Neural cell (in vitro differentiated cells): ENCODE measurements around the gene STARD13. TPM values are rescaled to one million over a fixed set of nuclear protein-coding genes. Genes with fewer than 3 reads are reported as not detected.

Source experiments
- H2AFZ ChIP-seq: fragments of 200-600, 300-800 bp; sonication (generic), shearing (Covaris generic); 2 replicates; pipeline ENCODE4 v1.6.0; 2014; ENCODE audit warnings: low read depth, mild to moderate bottlenecking, antibody characterized with exemption, low read length, moderate library complexity
- H3F3A ChIP-seq: fragments of 200-600 bp; shearing (Covaris generic); 2 replicates; pipeline ENCODE4 v1.6.1; 2016; ENCODE audit warnings: mild to moderate bottlenecking, moderate library complexity, mixed read lengths, antibody characterized with exemption, low read length; ENCODE audit not compliant: insufficient read depth, poor library complexity, severe bottlenecking
- H3K27ac ChIP-seq: fragments of 200-600, 300-800 bp; sonication (generic), shearing (Covaris generic); 2 replicates; pipeline ENCODE4 v1.5.1; 2014; ENCODE audit warnings: mild to moderate bottlenecking, low read length, moderate library complexity
- H3K27me3 ChIP-seq: fragments of 300-800, 200-600 bp; sonication (generic), shearing (Covaris generic); 2 replicates; pipeline ENCODE4 v1.6.0; 2014; ENCODE audit warnings: mild to moderate bottlenecking, low read depth, low read length, moderate library complexity; ENCODE audit not compliant: insufficient read depth
- H3K36me3 ChIP-seq: fragments of 300-800, 200-600 bp; sonication (generic), shearing (Covaris generic); 2 replicates; pipeline ENCODE4 v1.5.1; 2014; ENCODE audit warnings: mild to moderate bottlenecking, antibody characterized with exemption, low read length, moderate library complexity; ENCODE audit not compliant: insufficient read depth
- H3K4me2 ChIP-seq: fragments of 300-800, 200-600 bp; sonication (generic), shearing (Covaris generic); 2 replicates; pipeline ENCODE4 v1.6.0; 2014; ENCODE audit warnings: mild to moderate bottlenecking, low read length
- H3K4me3 ChIP-seq: fragments of 300-800, 200-600 bp; sonication (generic), shearing (Covaris generic); 2 replicates; pipeline ENCODE4 v1.5.1; 2014; ENCODE audit warnings: mild to moderate bottlenecking, low read length, moderate library complexity
- H3K79me2 ChIP-seq: fragments of 200-600 bp; shearing (Covaris generic); replicated peaks from 2 replicates; pipeline ENCODE4 v1.6.0; 2014; ENCODE audit warnings: mild to moderate bottlenecking, low read length, moderate library complexity; ENCODE audit not compliant: insufficient read depth
- H3K9ac ChIP-seq: fragments of 300-800, 200-600 bp; sonication (generic), shearing (Covaris generic); 2 replicates; pipeline ENCODE4 v1.6.1; 2016; ENCODE audit warnings: mild to moderate bottlenecking, low read length, mixed read lengths
- H3K9me2 ChIP-seq: fragments of 200-600 bp; shearing (Covaris generic); 2 replicates; pipeline ENCODE4 v1.6.1; 2016; ENCODE audit warnings: mild to moderate bottlenecking, low read length, mixed read lengths; ENCODE audit not compliant: insufficient read depth
- H3K9me3 ChIP-seq: fragments of 200-600, 300-800 bp; sonication (generic), shearing (Covaris generic); 2 replicates; pipeline ENCODE4 v1.6.1; 2016; ENCODE audit warnings: mild to moderate bottlenecking, mixed run types, low read length, moderate library complexity, mixed read lengths
- H4K20me1 ChIP-seq: fragments of 200-600 bp; shearing (Covaris generic); 2 replicates; pipeline ENCODE4 v1.6.1; 2016; ENCODE audit warnings: mild to moderate bottlenecking, mixed run types; ENCODE audit not compliant: insufficient read depth
- EP300 ChIP-seq: fragments of 450-650 bp; conservative IDR thresholded peaks from 2 replicates; pipeline ENCODE4 v1.6.1; 2014; ENCODE audit warnings: antibody characterized with exemption, mild to moderate bottlenecking, moderate library complexity; ENCODE audit not compliant: poor library complexity, severe bottlenecking
- EZH2 ChIP-seq: fragments of 200-600, 300-800 bp; shearing (Covaris generic), sonication (generic); IDR thresholded peaks from 2 replicates; pipeline ENCODE4 v1.6.1; 2014; ENCODE audit warnings: antibody characterized with exemption, low read length, borderline replicate concordance, mild to moderate bottlenecking; ENCODE audit not compliant: insufficient read depth, poor library complexity, severe bottlenecking
- POLR2AphosphoS5 ChIP-seq: IDR thresholded peaks from 2 replicates; pipeline ENCODE4 v1.6.1; 2012
- RAD21 ChIP-seq: fragments of 450-650 bp; conservative IDR thresholded peaks from 2 replicates; pipeline ENCODE4 v1.6.1; 2014; ENCODE audit warnings: antibody characterized with exemption, mild to moderate bottlenecking, moderate library complexity
- REST ChIP-seq: IDR thresholded peaks from 2 replicates; pipeline ENCODE4 v1.6.1; 2012; ENCODE audit warnings: borderline replicate concordance
- SMC3 ChIP-seq: fragments of 450-650 bp; conservative IDR thresholded peaks from 2 replicates; pipeline ENCODE4 v1.6.1; 2014; ENCODE audit warnings: antibody characterized with exemption, mild to moderate bottlenecking, moderate library complexity; ENCODE audit not compliant: poor library complexity
- TAF1 ChIP-seq: IDR thresholded peaks from 2 replicates; pipeline ENCODE4 v1.6.1; 2012; ENCODE audit warnings: low read depth
- polyA plus RNA-seq: library from polyadenylated mRNA; depleted of rRNA; stranded (reverse); fragments of >200 nt; gene quantifications from 2 replicates; pipeline ENCODE4 v1.2.3, GENCODE V29; 2014
- TF ChIP-seq, protein P1 (sequence below): fragments of 450-650 bp; IDR thresholded peaks from 2 replicates; pipeline ENCODE4 v1.5.1; 2014; ENCODE audit warnings: antibody characterized with exemption, mild to moderate bottlenecking, moderate library complexity; ENCODE audit not compliant: poor library complexity, severe bottlenecking

Gene STARD13
- polyA plus RNA-seq, 1 donor from 2014 or later: 0.05 TPM

DNA sequence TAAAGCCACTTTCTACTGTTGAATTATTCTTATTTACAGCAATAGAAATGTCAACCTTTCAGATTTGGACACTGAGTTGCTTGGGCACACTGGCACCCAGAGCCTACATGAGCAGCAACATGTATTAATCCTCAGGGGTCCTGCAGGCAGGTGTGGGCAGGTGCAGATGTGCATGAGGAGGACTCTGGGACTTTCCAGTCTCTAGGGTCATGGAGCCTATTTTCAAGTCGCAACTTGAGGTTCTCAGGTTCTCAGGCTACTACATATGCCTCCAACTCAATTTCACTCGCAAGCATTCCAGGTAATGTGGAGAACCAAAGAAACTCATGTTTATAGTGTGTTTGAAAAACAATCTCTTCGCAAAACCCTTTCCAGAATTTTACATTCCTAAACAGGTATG is 73.2 kb downstream of the STARD13 start:
- Histone ChIP-seq H3K27me3 (no peaks in the 10 kb centered on the region), H3K36me3 (no peaks in the 10 kb centered on the region), H3K79me2 (no peaks in the 10 kb centered on the region), H3K9me2 (no peaks in the 10 kb centered on the region), H3F3A (no peaks in the 10 kb centered on the region), H3K4me3 (no peak overlapping the region), H3K4me2 (no peak overlapping the region), H2AFZ (no peak overlapping the region), H4K20me1 (no peaks in the 10 kb centered on the region), H3K9ac (no peak overlapping the region), H3K9me3 (no peaks in the 10 kb centered on the region), H3K27ac (no peak overlapping the region)
- no peak for TF ChIP-seq POLR2AphosphoS5

DNA sequence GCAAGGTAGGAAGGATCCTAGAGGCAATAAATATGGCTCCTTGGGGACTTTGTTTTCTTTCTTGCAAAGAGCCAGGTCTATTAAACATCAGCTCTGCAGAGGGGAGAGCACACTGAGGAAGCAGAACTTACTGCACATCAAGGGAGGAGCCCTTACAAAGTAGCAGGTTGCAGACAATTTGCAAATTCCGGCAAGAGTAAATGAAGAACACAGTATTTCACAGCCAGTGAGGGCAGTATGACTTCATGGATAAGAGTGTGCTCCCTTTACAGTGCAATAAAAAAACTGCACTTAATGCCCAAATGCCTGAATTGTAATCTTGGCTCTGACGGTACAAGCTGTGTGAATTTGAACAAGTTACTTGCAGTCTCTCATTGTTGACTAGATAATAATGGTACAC is 75.5 kb downstream of the STARD13 start:
- TF ChIP-seq RAD21 (no peak), EZH2 (no peak), SMC3 (no peak), TAF1 (no peak), REST (no peak), EP300 (no peak)
- TF ChIP-seq, protein P1, sequence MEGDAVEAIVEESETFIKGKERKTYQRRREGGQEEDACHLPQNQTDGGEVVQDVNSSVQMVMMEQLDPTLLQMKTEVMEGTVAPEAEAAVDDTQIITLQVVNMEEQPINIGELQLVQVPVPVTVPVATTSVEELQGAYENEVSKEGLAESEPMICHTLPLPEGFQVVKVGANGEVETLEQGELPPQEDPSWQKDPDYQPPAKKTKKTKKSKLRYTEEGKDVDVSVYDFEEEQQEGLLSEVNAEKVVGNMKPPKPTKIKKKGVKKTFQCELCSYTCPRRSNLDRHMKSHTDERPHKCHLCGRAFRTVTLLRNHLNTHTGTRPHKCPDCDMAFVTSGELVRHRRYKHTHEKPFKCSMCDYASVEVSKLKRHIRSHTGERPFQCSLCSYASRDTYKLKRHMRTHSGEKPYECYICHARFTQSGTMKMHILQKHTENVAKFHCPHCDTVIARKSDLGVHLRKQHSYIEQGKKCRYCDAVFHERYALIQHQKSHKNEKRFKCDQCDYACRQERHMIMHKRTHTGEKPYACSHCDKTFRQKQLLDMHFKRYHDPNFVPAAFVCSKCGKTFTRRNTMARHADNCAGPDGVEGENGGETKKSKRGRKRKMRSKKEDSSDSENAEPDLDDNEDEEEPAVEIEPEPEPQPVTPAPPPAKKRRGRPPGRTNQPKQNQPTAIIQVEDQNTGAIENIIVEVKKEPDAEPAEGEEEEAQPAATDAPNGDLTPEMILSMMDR: no peak
- no peaks in the 10 kb centered on the region for H3K79me2 ChIP-seq
- no peaks in the 10 kb centered on the region for H3K9me2 ChIP-seq
- H3K27me3 ChIP-seq: no peaks in the 10 kb centered on the region
- H3K36me3 ChIP-seq: no peaks in the 10 kb centered on the region
- H4K20me1 ChIP-seq: no peaks in the 10 kb centered on the region
- H3F3A ChIP-seq: no peaks in the 10 kb centered on the region
- no peak overlapping the region for H3K4me3 ChIP-seq
- no peak overlapping the region for H2AFZ ChIP-seq
- no peaks in the 10 kb centered on the region for H3K9me3 ChIP-seq
- no peak overlapping the region for H3K9ac ChIP-seq
- H3K27ac ChIP-seq: no peak overlapping the region
- no peak overlapping the region for H3K4me2 ChIP-seq
